Thyroid gland (tissue), 4 donors: ENCODE measurements around the gene MICAL3. TPM values are rescaled to one million over a fixed set of nuclear protein-coding genes. Genes with fewer than 3 reads are reported as not detected.

Experiments used
- DNase-seq, 2 donors: peaks; one replicate each; pipeline ENCODE4 v3.0.0-alpha.2; 2019
- H3K27ac ChIP-seq, 3 donors: fragments of 200-600 bp; sonication (generic); 1 replicate in 2 of 3; 2 replicates in 1 of 3; pipeline ENCODE4 v1.5.1; 2016 to 2019; ENCODE audit warnings: mild to moderate bottlenecking in 1 of 3, moderate library complexity in 1 of 3
- H3K27me3 ChIP-seq: fragments of 200-600 bp; sonication (generic); one replicate; pipeline ENCODE4 v1.5.1; 2019
- H3K36me3 ChIP-seq, 2 donors: fragments of 200-600 bp; sonication (generic); one replicate each; pipeline ENCODE4 v1.5.1; 2016 to 2019
- H3K4me1 ChIP-seq, 2 donors: fragments of 200-600 bp; sonication (generic); one replicate each; pipeline ENCODE4 v1.5.1; 2017 to 2019
- H3K4me3 ChIP-seq, 3 donors: fragments of 200-600 bp; sonication (generic); replicated peaks in 1 of 3; 1 replicate in 2 of 3; 2 replicates in 1 of 3; pipeline ENCODE4 v1.5.1; 2016; ENCODE audit warnings: mild to moderate bottlenecking in 1 of 3
- H3K9me3 ChIP-seq: fragments of 200-600 bp; sonication (generic); one replicate; pipeline ENCODE4 v1.5.1; 2017
- CTCF ChIP-seq, 6 experiments: fragments of 200-600 bp in 3 of 6; fragments of 450-650 bp in 3 of 6; sonication (generic) in 3 of 6; IDR thresholded peaks; one replicate each; pipeline ENCODE4 v1.5.1; 2016 to 2019; ENCODE audit warnings: antibody characterized with exemption in 6 of 6, mild to moderate bottlenecking in 2 of 6, inconsistent platforms in 1 of 6, moderate library complexity in 1 of 6
- POLR2A ChIP-seq, 2 donors: fragments of 450-650 bp; IDR thresholded peaks; one replicate each; pipeline ENCODE4 v1.6.1; 2017; ENCODE audit warnings: antibody characterized with exemption in 2 of 2, mild to moderate bottlenecking in 2 of 2, moderate library complexity in 1 of 2
- WGBS, 2 donors: methylation state at CpG; one replicate each; pipeline ENCODE4 v1.1.5; 2017; 5-methylcytosine and 5-hydroxymethylcytosine counted together
- intact Hi-C: fragments of 100-400 bp; cut with DNase I; formaldehyde crosslinking; loops from one replicate; pipeline ENCODE4 v1.15.1; 2023
- total RNA-seq, 4 donors: library from RNA; depleted of rRNA; stranded (reverse); fragments of >200 nt; gene quantifications; one replicate each; pipeline ENCODE4 v1.2.3, GENCODE V29; 2016

The MICAL3 gene
- total RNA-seq, 4 donors from 2014 or later = 31.8 to 53.8 (median 43.6) TPM

- H3K27me3 ChIP-seq = no peaks in the 10 kb centered on the region
- WGBS, 2 donors = 84 to 93% methylated on average over 18 to 23 of the region's 23 CpGs
- no peaks in the 10 kb centered on the region for H3K4me1 ChIP-seq
- H3K9me3 ChIP-seq = no peaks in the 10 kb centered on the region
- no peak for DNase-seq
- no peak overlapping the region for H3K27ac ChIP-seq
- TF ChIP-seq CTCF (IDR thresholded peaks at IDR 0.05) (no peak), POLR2A (IDR thresholded peaks at IDR 0.05) (no peak)
- no peaks in the 10 kb centered on the region for H3K36me3 ChIP-seq
- H3K4me3 ChIP-seq = no peak overlapping the region
- intact Hi-C loops = no loop called here
These were observed 226.4 kb downstream of the MICAL3 start for GRCh38 chr22:17797721-17798559.

- WGBS, 2 donors = 90 to 92% methylated on average over 3 to 5 of the region's 5 CpGs
- Histone ChIP-seq H3K4me3 (no peak overlapping the region), H3K27ac (no peak overlapping the region), H3K36me3 (no peaks in the 10 kb centered on the region), H3K9me3 (no peaks in the 10 kb centered on the region), H3K27me3 (no peaks in the 10 kb centered on the region), H3K4me1 (no peaks in the 10 kb centered on the region)
- no peak for DNase-seq
- TF ChIP-seq CTCF (IDR thresholded peaks at IDR 0.05) (no peak), POLR2A (IDR thresholded peaks at IDR 0.05) (no peak)
- intact Hi-C loops = no loop called here
These were observed 227.7 kb downstream of the MICAL3 start for GRCh38 chr22:17796695-17797094.

- no peak for DNase-seq
- Histone ChIP-seq H3K36me3 (no peaks in the 10 kb centered on the region), H3K4me1 (no peaks in the 10 kb centered on the region), H3K27me3 (no peaks in the 10 kb centered on the region), H3K9me3 (no peaks in the 10 kb centered on the region), H3K4me3 (no peak overlapping the region), H3K27ac (no peak overlapping the region)
- WGBS, 2 donors = 88 to 91% methylated on average over 31 to 32 of the region's 32 CpGs
- TF ChIP-seq POLR2A (IDR thresholded peaks at IDR 0.05) = no peak
- no peak for TF ChIP-seq CTCF (IDR thresholded peaks at IDR 0.05)
- intact Hi-C loops = no loop called here
These were observed 228.5 kb downstream of the MICAL3 start for GRCh38 chr22:17795661-17796548.

- Histone ChIP-seq H3K27me3 (no peaks in the 10 kb centered on the region), H3K4me3 (no peak overlapping the region), H3K27ac (no peak overlapping the region), H3K4me1 (no peaks in the 10 kb centered on the region), H3K36me3 (peaks cover 3 to 5% of the 10 kb centered on the region in 2 donors), H3K9me3 (no peaks in the 10 kb centered on the region)
- TF ChIP-seq POLR2A (IDR thresholded peaks at IDR 0.05) (no peak), CTCF (IDR thresholded peaks at IDR 0.05) (no peak)
- intact Hi-C loops = no loop called here
- DNase-seq = no peak
- WGBS, 2 donors = 91 to 92% methylated on average over 25 of the region's 25 CpGs
These were observed 229.4 kb downstream of the MICAL3 start for GRCh38 chr22:17794726-17795542.
